ENCODE measurements around the gene PRSS23. TPM values are rescaled to one million over a fixed set of nuclear protein-coding genes. Genes with fewer than 3 reads are reported as not detected.
"Not testable (repeated sequence)": the region's sequence is repeated elsewhere in the genome, so short reads cannot be mapped to it uniquely, and the experiment has no call there.

Gene PRSS23, protein sequence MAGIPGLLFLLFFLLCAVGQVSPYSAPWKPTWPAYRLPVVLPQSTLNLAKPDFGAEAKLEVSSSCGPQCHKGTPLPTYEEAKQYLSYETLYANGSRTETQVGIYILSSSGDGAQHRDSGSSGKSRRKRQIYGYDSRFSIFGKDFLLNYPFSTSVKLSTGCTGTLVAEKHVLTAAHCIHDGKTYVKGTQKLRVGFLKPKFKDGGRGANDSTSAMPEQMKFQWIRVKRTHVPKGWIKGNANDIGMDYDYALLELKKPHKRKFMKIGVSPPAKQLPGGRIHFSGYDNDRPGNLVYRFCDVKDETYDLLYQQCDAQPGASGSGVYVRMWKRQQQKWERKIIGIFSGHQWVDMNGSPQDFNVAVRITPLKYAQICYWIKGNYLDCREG
- 1 to 10 TPM in 1 of 2 experiments, under 1 TPM in 1; 0.62 to 1.5 TPM for total RNA-seq

DNA sequence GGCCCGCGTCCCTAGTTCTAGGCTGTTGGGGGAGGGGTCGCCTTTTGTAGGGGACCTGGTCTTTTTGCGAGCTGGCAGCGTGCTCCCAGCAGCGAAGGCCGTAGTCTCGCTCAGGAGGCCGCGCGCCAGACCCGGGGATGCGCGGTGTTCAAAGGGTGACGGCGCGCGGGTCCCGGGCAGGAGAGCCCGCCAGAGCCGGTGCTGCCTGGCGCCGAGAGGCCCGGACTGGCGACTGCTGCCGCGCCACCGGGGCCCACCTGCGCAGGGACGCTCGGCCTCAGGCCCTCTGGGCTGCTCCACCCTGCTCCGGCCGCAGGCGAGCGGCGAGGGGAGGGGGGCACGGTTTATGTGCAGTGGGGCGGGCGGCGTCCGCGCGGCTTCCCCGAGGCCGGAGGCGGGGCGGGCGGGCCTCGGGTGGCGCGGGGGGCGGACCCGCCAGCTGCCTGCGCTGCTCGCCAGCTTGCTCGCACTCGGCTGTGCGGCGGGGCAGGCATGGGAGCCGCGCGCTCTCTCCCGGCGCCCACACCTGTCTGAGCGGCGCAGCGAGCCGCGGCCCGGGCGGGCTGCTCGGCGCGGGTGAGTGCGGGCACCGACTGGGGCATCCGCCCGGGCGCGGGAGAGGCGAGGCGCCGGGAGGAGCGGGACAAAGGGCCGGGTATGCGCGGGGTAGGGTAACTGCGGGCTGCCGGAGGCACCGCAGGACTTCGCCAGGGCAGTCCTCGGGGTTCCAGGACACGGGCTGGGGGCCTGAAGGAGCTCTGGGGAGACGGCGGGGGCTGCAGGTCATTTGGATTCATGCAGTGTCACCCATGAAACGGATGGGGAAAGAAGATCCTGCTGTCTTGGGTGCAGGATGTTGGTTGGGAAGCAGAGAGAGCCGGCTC lies at the start of gene PRSS23:
TSS of gene PRSS23 (plus strand) at position 467 of the 884 bp plus-strand sequence. CDS start 7,102 bp downstream, outside the sequence.
- Mint-ChIP-seq H3K27me3 (peaks cover 59% of the 10 kb centered on the region), H3K36me3 (ENCODE audit: low read depth) (no peaks in the 10 kb centered on the region), H3K27ac (no peak within 1 kb of the TSS), H3K4me3 (peak within 1 kb of the TSS; percentile 64), H3K4me1 (peaks cover 49% of the 10 kb centered on the region), H3K9me3 (ENCODE audit: low read depth) (no peaks in the 10 kb centered on the region)
- CTCF ChIA-PET: interaction anchor here (0.5 to 1.6 kb wide), 5 partner anchors 20 to 343 kb away, joined by 3 to 6 read pairs (median 3); no protein-coding TSS in a partner anchor
- POLR2A ChIA-PET: no interaction called here
- intact Hi-C loops (cut with DNase I, micrococcal nuclease): loop anchor here (5.0 to 10.0 kb wide), 4 partner anchors 128 to 1374 kb away; partner anchors contain the start of genes DLG2 (in 1 of the 2), ME3 (in 1 of the 2), RAB38 (in 1 of the 2) and TMEM126B (in 1 of the 2)
- ATAC-seq: peak; percentile 73
- DNase-seq: peak; percentile 58

DNA sequence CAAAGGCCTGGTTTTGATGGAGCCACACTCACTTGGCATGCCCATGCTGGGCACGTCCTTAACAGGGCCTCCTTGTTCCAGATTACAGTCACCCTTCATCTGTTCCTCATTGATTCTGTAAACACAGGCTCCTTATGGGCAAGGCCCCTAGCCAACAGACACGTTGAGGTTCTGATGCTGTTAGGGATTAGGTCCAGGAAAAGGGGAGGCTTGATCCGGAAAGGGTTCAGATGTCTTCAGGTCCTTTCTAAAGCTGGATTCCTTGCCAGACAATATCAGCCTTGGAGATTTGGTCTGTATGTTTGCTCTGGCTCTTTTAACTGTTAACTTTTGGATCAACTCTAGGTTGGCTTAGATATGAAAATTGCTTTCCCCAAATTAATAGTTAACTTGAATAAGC lies 46.9 kb upstream of the PRSS23 start:
- Mint-ChIP-seq H3K9me3 (ENCODE audit: low read depth) (no peaks in the 10 kb centered on the region), H3K27ac (no peak overlapping the region), H3K4me3 (no peak overlapping the region), H3K27me3 (peaks cover 14% of the 10 kb centered on the region), H3K36me3 (ENCODE audit: low read depth) (no peaks in the 10 kb centered on the region), H3K4me1 (no peaks in the 10 kb centered on the region)
- ATAC-seq: no peak
- DNase-seq: no peak
- ChIA-PET POLR2A (no interaction called here), CTCF (no interaction called here)
- intact Hi-C loops (cut with DNase I, micrococcal nuclease): no loop called here

DNA sequence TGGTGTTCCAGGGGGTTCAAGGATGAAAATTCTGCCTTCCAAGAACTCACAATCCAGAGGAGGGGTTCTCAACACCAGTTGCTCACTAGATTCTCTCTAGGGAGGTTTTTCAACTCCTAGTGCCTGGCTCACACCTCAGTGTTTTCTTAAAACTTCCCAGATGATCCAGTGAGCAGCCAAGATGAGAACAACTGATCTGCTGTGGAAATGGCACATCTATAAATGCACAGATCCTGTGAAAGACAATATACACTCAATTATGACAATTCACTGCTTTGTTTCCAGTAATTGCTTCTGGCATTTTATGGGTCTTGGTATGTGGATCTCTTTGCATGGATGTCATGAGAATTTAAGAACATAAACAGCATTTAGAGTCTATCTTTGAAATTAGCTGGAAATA lies 45.2 kb upstream of the PRSS23 start:
- H3K27me3 Mint-ChIP-seq: peaks cover 10% of the 10 kb centered on the region
- intact Hi-C loops (cut with DNase I, micrococcal nuclease): no loop called here
- H3K36me3 Mint-ChIP-seq (ENCODE audit: low read depth): no peaks in the 10 kb centered on the region
- ATAC-seq (no peak), DNase-seq (no peak)
- no peak overlapping the region for H3K27ac Mint-ChIP-seq
- ChIA-PET POLR2A (interaction anchor here (0.6 kb wide), 1 partner anchor 180 kb away, joined by 4 read pairs; no protein-coding TSS in a partner anchor), CTCF (interaction anchor here (0.5 to 1.3 kb wide), 4 partner anchors 45 to 147 kb away, joined by 3 to 4 read pairs (median 4); partner anchors contain the start of gene PRSS23)
- H3K4me1 Mint-ChIP-seq: no peaks in the 10 kb centered on the region
- H3K4me3 Mint-ChIP-seq: no peak overlapping the region
- H3K9me3 Mint-ChIP-seq (ENCODE audit: low read depth): no peaks in the 10 kb centered on the region

DNA sequence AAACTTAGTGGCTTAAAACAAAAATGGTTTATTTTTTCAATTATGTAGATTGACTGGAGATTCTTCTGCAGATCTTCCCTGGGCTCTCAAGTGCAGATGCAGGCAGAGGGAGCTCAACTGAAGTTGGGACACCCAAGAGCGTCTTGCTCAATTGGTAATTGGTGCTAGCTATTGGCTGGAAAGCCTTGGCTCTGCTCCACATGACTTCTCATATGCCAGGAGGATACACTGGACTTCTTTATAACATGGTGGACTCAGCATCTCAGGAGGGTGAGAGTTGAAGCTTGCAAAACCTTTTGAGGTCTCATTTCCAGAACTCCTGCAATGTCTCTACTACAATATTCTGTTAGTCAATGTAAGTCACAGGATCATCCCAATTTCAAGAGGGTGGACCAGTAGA lies 42.2 kb upstream of the PRSS23 start:
- POLR2A ChIA-PET: no interaction called here
- DNase-seq (no peak), ATAC-seq (no peak)
- Mint-ChIP-seq H3K27ac (no peak overlapping the region), H3K4me1 (peaks cover 3% of the 10 kb centered on the region), H3K4me3 (no peak overlapping the region), H3K36me3 (ENCODE audit: low read depth) (no peaks in the 10 kb centered on the region), H3K27me3 (peaks cover 7% of the 10 kb centered on the region), H3K9me3 (ENCODE audit: low read depth) (no peaks in the 10 kb centered on the region)
- CTCF ChIA-PET: interaction anchor here (0.7 to 0.9 kb wide), 2 partner anchors 145 to 175 kb away, joined by 3 read pairs; no protein-coding TSS in a partner anchor
- intact Hi-C loops (cut with DNase I, micrococcal nuclease): no loop called here

DNA sequence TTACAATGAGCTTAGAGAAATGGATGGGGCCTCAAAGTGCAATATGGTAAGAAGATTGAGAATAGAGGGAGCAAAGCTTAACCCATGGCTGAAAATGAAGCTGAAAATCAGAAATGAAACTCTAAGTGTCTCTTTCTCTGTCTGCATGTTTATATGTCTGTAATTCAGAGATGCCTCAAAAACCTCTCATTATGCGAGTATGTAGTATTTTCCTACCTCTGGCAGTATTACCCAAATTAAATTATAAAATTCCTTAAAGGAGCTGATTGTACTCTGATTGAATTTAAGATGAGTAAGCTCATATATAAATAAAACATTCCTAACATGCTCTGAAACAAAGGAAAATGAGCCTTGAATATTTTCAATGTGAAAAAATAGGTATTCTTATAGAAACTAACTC lies 39.8 kb upstream of the PRSS23 start:
- Mint-ChIP-seq H3K4me3 (no peak overlapping the region), H3K9me3 (ENCODE audit: low read depth) (no peaks in the 10 kb centered on the region), H3K27ac (no peak overlapping the region), H3K4me1 (peaks cover 3% of the 10 kb centered on the region), H3K36me3 (ENCODE audit: low read depth) (no peaks in the 10 kb centered on the region), H3K27me3 (peaks cover 18% of the 10 kb centered on the region)
- CTCF ChIA-PET: interaction anchor here (0.5 to 1.3 kb wide), 4 partner anchors 129 to 284 kb away, joined by 3 to 5 read pairs (median 3); no protein-coding TSS in a partner anchor
- DNase-seq (no peak), ATAC-seq (no peak)
- POLR2A ChIA-PET: no interaction called here
- intact Hi-C loops (cut with DNase I, micrococcal nuclease): no loop called here

DNA sequence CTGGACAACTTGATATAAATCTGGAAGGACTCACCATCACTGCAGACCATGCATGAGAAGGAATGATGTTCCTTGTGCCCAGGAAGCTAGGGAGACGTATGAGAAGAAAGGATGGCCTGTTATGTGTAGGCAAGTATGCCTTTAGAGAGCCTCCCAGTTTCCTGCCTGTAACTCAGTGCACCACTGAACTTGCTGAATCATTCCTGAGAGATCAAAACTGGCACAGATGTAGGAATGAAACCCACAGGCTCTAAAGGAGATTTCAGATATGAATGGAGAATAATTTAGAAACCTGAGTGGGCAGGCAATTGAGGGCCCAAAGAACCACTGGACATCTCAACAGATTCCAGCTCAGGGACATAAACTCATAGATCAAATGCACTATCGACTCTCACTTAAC lies 38.4 kb upstream of the PRSS23 start:
- Mint-ChIP-seq H3K4me3 (no peak overlapping the region), H3K9me3 (ENCODE audit: low read depth) (no peaks in the 10 kb centered on the region), H3K27ac (no peak overlapping the region), H3K36me3 (ENCODE audit: low read depth) (no peaks in the 10 kb centered on the region), H3K27me3 (peaks cover 21% of the 10 kb centered on the region), H3K4me1 (peaks cover 3% of the 10 kb centered on the region)
- no peak for ATAC-seq
- DNase-seq: no peak
- POLR2A ChIA-PET: no interaction called here
- intact Hi-C loops (cut with DNase I, micrococcal nuclease): no loop called here
- CTCF ChIA-PET: interaction anchor here (0.7 to 1.4 kb wide), 3 partner anchors 10 to 37 kb away, joined by 3 read pairs; no protein-coding TSS in a partner anchor

DNA sequence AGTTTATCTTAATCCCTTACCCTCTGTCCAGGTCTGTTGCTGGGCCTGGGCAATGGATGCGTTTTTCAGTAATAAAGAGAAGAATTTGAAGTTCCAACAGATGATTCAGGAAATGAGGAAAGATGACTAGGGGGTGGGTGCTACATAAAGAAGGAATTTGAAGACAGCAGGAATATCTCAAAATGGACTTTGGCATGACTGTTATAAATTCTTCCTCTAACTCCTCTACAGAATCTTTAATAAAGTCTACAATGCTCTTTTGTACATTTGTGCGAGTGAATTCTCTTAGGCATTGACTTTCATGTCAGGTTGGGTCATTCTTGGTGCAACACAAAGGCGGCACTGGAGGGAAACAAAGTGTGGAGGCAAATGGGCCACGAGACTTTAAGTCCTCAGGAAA lies 35.1 kb upstream of the PRSS23 start:
- Mint-ChIP-seq H3K27ac (no peak overlapping the region), H3K9me3 (ENCODE audit: low read depth) (no peaks in the 10 kb centered on the region), H3K4me1 (peaks cover 3% of the 10 kb centered on the region), H3K36me3 (ENCODE audit: low read depth) (no peaks in the 10 kb centered on the region), H3K27me3 (peaks cover 17% of the 10 kb centered on the region), H3K4me3 (no peak overlapping the region)
- no peak for DNase-seq
- ChIA-PET POLR2A (no interaction called here), CTCF (no interaction called here)
- no peak for ATAC-seq
- intact Hi-C loops (cut with DNase I, micrococcal nuclease): no loop called here

DNA sequence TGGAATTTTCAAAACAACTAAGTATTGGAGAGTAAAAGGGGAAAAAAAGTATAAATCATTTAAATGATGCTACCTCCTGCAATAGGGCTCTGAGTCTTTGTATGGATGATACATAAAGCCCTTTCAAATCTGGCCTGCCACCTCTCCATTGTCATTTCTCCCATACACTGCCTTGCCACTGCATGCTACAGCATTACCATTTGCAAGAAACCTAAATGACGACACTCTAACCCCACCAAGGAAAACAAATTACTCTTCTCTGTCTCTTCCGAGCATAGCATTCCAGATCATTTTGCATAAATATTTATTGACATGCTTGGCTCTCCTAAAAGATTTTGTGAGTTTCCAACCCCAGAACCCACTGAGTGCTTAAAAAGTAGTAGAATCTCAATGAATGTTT lies 34.5 kb upstream of the PRSS23 start:
- CTCF ChIA-PET: no interaction called here

DNA sequence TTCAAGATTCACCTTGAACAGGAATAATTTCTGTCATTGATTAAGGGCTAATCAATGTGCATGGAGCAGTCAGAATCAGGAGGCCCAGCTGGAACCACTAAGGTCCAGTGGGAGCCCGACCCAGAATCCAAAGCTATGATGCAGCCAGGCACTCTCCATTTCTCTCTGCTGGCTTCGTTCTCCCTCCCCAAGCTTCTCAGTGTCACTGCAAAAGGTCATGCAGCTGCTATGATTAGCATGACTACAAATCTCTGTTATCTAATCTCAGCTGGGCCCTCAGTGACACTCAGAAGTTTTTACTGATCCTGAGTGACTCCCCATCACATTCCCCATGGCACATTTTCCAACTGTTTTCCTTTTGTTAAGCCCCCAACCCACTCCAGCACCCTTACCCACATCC lies 31.1 kb upstream of the PRSS23 start:
- POLR2A ChIA-PET: no interaction called here
- ATAC-seq (no peak), DNase-seq (no peak)
- Mint-ChIP-seq H3K9me3 (ENCODE audit: low read depth) (no peaks in the 10 kb centered on the region), H3K4me3 (no peak overlapping the region), H3K36me3 (ENCODE audit: low read depth) (no peaks in the 10 kb centered on the region), H3K27ac (no peak overlapping the region), H3K27me3 (peaks cover 8% of the 10 kb centered on the region), H3K4me1 (no peaks in the 10 kb centered on the region)
- intact Hi-C loops (cut with DNase I, micrococcal nuclease): no loop called here
- CTCF ChIA-PET: no interaction called here

More for the DNA sequence above, 34.5 kb upstream of the PRSS23 start:
- Mint-ChIP-seq H3K27me3 (peaks cover 17% of the 10 kb centered on the region), H3K36me3 (ENCODE audit: low read depth) (no peaks in the 10 kb centered on the region), H3K4me3 (no peak overlapping the region), H3K9me3 (ENCODE audit: low read depth) (no peaks in the 10 kb centered on the region), H3K4me1 (no peaks in the 10 kb centered on the region), H3K27ac (no peak overlapping the region)
- DNase-seq: no peak
- intact Hi-C loops (cut with DNase I, micrococcal nuclease): no loop called here
- POLR2A ChIA-PET: no interaction called here
- no peak for ATAC-seq

DNA sequence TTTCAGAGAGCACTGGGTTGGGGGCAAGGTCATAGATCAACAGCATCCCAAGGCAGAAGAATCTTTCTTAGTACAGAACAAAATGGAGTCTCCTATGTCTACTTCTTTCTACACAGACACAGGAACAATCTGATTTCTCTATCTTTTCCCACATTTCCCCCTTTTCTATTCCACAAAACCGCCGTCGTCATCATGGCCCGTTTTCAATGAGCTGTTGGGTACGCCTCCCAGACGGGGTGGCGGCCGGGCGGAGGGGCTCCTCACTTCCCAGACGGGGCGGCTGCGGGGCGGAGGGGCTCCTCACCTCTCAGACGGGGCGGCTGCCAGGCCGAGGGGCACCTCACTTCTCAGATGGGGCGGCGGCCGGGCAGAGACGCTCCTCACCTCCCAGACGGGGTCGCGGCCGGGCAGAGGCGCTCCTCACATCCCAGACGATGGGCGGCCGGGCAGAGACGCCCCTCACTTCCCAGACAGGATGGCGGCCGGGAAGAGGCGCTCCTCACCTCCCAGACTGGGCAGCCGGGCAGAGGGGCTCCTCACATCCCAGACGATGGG lies 29.8 kb upstream of the PRSS23 start:
- ATAC-seq; POLR2A ChIA-PET; H3K9me3 Mint-ChIP-seq (ENCODE audit: low read depth); H3K4me3 Mint-ChIP-seq; H3K27me3 Mint-ChIP-seq; intact Hi-C loops (cut with DNase I, micrococcal nuclease); DNase-seq; H3K4me1 Mint-ChIP-seq; H3K36me3 Mint-ChIP-seq (ENCODE audit: low read depth); H3K27ac Mint-ChIP-seq: not testable (repeated sequence)
- CTCF ChIA-PET: interaction anchor here (0.5 kb wide), 1 partner anchor 301 kb away, joined by 3 read pairs; no protein-coding TSS in a partner anchor

DNA sequence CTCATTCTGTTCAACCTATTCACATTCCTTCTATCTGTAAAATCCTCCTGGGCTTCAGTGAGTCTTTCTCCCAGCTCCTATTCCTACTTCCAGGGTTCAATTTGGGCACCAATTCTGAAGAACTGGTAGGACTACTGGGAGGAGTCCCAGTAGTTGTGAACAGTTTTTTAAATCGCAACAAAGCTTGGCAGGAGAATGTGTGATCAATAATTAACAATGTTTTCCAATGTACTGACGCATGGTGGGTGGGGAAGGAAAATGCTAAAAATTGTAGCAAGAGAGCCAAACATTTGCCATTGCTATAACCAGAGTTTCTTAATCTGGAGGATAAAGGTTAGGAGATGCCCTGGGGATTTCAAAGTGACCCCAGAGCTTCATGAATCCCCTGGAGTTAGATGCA lies 27.3 kb upstream of the PRSS23 start:
- peaks cover 11% of the 10 kb centered on the region for H3K27me3 Mint-ChIP-seq
- no peaks in the 10 kb centered on the region for H3K4me1 Mint-ChIP-seq
- no peak overlapping the region for H3K27ac Mint-ChIP-seq
- ATAC-seq: no peak
- no peaks in the 10 kb centered on the region for H3K36me3 Mint-ChIP-seq (ENCODE audit: low read depth)
- no peak overlapping the region for H3K4me3 Mint-ChIP-seq
- intact Hi-C loops (cut with DNase I, micrococcal nuclease): no loop called here
- POLR2A ChIA-PET: no interaction called here
- DNase-seq: no peak
- CTCF ChIA-PET: no interaction called here
- no peaks in the 10 kb centered on the region for H3K9me3 Mint-ChIP-seq (ENCODE audit: low read depth)
